ENCODE results near the gene MCU. TPM values are rescaled to one million over a fixed set of nuclear protein-coding genes. Genes with fewer than 3 reads are reported as not detected.

MCU gene
- total and polyA plus RNA-seq, 2 of the 4 experiments (the other 2 are of a cell fraction): 36.2 to 36.7 TPM

GRCh38 chr10:72889391-72889831 is 197.5 kb downstream of the MCU start:
- POLR2A ChIA-PET (ENCODE audit: unreplicated experiment): no interaction called here
- dilution Hi-C loops (cut with HindIII; ENCODE audit: low sequenced_read_pairs, unreplicated experiment): no loop called here

More at GRCh38 chr10:72889391-72889831, 197.5 kb downstream of the MCU start:
- H3K14ac ChIP-seq (replicated peaks; ENCODE audit: low read depth, low read length): no peak overlapping the region
- H3K79me1 ChIP-seq (ENCODE audit: low read depth in 1 of 2, low read length in 2 of 2): no peaks in the 10 kb centered on the region
- H3K56ac ChIP-seq (ENCODE audit: extremely low read depth, insufficient read depth, low read length): no peak overlapping the region
- H4K91ac ChIP-seq (ENCODE audit: insufficient read depth, low read depth, low read length): no peak overlapping the region
- 0 out of 2 replicates have a peak, but pooled peaks cover 5% of the 10 kb centered on the region for H3K9me1 ChIP-seq (ENCODE audit: insufficient read depth, low read length)
- in situ Hi-C loops (cut with MboI; ENCODE audit: low sequenced_read_pairs) (no loop called here), intact Hi-C loops (cut with micrococcal nuclease) (no loop called here)
- no peak overlapping the region for H3K23ac ChIP-seq (ENCODE audit: low read depth, low read length)
- TF ChIP-seq RCOR1 (IDR thresholded peaks at IDR 0.05; ENCODE audit: insufficient replicate concordance, low read length): no peak
- TF ChIP-seq CHD1 (IDR thresholded peaks at IDR 0.05; ENCODE audit: low read depth, low read length): no peak
- TF ChIP-seq CTCF (conservative IDR thresholded peaks at IDR 0.05; ENCODE audit: low read depth, low read length): no peak
- no peak for TF ChIP-seq MXI1 (IDR thresholded peaks at IDR 0.05; ENCODE audit: borderline replicate concordance, low read depth, low read length)
- TF ChIP-seq BHLHE40 (IDR thresholded peaks at IDR 0.05; ENCODE audit: low read depth, low read length): no peak
- TF ChIP-seq POLR2A (IDR thresholded peaks at IDR 0.05; ENCODE audit: low read depth, low read length): no peak
- no peak for TF ChIP-seq CEBPB (IDR thresholded peaks at IDR 0.05; ENCODE audit: low read depth, low read length)
- no peak for TF ChIP-seq RAD21 (IDR thresholded peaks at IDR 0.05; ENCODE audit: low read length)
- TF ChIP-seq NFE2L2 (IDR thresholded peaks at IDR 0.05; ENCODE audit: low read depth, low read length): no peak
- TF ChIP-seq MAZ (IDR thresholded peaks at IDR 0.05; ENCODE audit: borderline replicate concordance, low read depth, low read length): no peak
- H3K36me3 ChIP-seq (ENCODE audit: control insufficient read depth, insufficient read depth, low read length): peaks cover 3% of the 10 kb centered on the region
- no peak overlapping the region for H3K4me3 ChIP-seq (ENCODE audit: insufficient read depth, low read depth, low read length)
- no peak for ATAC-seq (ENCODE audit: low read depth)
- H3K27me3 ChIP-seq (ENCODE audit: control insufficient read depth, insufficient read depth, low read length): no peaks in the 10 kb centered on the region
- no peak overlapping the region for H2BK5ac ChIP-seq (ENCODE audit: low read depth, low read length, poor library complexity, severe bottlenecking)
- H3K27ac ChIP-seq (ENCODE audit: insufficient read depth, low read length): no peak overlapping the region
- no peak overlapping the region for H2BK120ac ChIP-seq (ENCODE audit: low read depth, low read length)
- WGBS, 2 experiments (ENCODE audit: extremely low coverage in 2 of 2, insufficient read length in 1 of 2): no CpG with 5 or more reads among the region's 6 CpGs
- H3K4me1 ChIP-seq (ENCODE audit: control insufficient read depth, insufficient read depth, low read length): no peaks in the 10 kb centered on the region; the same call in 1 of the 2 replicates
- no peak overlapping the region for H2AK9ac ChIP-seq (replicated peaks; ENCODE audit: low read depth, low read length, poor library complexity)
- H2AFZ ChIP-seq (replicated peaks; ENCODE audit: low read length, poor library complexity): no peak overlapping the region
- H3K9me3 ChIP-seq (ENCODE audit: control insufficient read depth, insufficient read depth, low read length): no peaks in the 10 kb centered on the region
- no peak overlapping the region for H2BK15ac ChIP-seq (ENCODE audit: low read depth, low read length)
- H3K9ac ChIP-seq (ENCODE audit: low read depth, low read length): no peak overlapping the region
- no peak overlapping the region for H2BK20ac ChIP-seq (ENCODE audit: low read depth, low read length)
- H3K4me2 ChIP-seq (ENCODE audit: low read depth, low read length): no peak overlapping the region
- H3K4ac ChIP-seq (ENCODE audit: low read depth, low read length): no peak overlapping the region
- H3K18ac ChIP-seq (ENCODE audit: low read depth, low read length): no peak overlapping the region
- peak; percentile 49 for DNase-seq
- H4K5ac ChIP-seq (ENCODE audit: low read depth, low read length): no peak overlapping the region
- H2AK5ac ChIP-seq (ENCODE audit: low read depth, low read length): no peak overlapping the region
- H4K8ac ChIP-seq (ENCODE audit: low read depth in 2 of 2, low read length in 2 of 2): no peak overlapping the region
- no peaks in the 10 kb centered on the region for H4K20me1 ChIP-seq (ENCODE audit: insufficient read depth, low read length)
- CTCF ChIA-PET: no interaction called here
- no TSS peak for BruUV-seq (replicated peaks)

All from IMR-90 (cell line).